OCI-M1 (cell line): ENCODE measurements around the gene LY6G5C.

Source experiments
- DNase-seq: peaks from one replicate; lab custom pipeline; 2025; lab: John Stamatoyannopoulos, UW

Gene LY6G5C, protein sequence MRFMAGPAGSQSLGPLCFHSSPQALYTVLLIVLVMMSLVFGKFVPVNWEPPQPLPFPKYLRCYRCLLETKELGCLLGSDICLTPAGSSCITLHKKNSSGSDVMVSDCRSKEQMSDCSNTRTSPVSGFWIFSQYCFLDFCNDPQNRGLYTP

DNA sequence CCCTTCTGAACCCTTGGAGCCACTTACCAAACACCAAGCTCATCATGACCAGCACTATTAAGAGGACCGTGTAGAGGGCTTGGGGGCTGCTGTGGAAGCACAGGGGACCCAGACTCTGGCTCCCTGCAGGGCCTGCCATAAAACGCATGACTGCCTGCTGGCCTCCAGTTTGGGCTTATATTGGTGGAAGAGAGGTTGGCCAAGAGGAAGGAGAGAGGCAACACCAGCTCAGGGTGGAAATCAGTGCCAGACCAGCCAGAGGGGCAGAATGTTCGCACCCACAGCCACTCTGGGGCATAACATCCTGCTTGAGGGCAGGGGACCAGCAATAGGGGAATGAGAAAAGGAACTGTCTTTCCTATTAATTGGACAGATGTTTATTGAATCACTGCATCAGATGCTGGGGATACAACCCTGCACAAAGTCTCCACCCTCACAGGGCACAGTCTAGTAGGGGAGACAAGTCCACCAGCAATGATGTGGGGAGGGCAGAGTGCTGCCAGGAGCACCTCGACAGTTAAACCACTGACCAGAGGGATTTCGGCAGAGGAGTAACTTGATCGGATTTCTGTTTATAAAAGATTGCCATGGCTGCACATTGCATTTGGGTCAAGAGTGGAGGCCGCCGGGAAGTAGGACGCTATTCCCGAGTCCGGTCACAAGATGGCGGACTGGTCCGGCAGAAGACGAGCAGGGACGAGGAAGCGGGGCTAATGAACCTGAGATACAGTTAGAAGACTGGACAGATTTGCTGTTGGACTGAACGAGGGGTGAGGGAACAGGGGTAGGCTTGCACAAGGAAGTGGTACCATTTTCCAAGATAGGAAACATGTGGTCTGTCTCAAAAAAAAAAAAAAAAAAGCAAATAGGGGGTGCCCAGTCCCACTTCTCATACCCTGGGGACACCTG is at the start of gene LY6G5C:
Gene LY6G5C (minus strand): TSS at position 842 of the 909 bp plus-strand sequence. CDS start 694 bp downstream, at position 148.
- DNase-seq, result peak; percentile 90

DNA sequence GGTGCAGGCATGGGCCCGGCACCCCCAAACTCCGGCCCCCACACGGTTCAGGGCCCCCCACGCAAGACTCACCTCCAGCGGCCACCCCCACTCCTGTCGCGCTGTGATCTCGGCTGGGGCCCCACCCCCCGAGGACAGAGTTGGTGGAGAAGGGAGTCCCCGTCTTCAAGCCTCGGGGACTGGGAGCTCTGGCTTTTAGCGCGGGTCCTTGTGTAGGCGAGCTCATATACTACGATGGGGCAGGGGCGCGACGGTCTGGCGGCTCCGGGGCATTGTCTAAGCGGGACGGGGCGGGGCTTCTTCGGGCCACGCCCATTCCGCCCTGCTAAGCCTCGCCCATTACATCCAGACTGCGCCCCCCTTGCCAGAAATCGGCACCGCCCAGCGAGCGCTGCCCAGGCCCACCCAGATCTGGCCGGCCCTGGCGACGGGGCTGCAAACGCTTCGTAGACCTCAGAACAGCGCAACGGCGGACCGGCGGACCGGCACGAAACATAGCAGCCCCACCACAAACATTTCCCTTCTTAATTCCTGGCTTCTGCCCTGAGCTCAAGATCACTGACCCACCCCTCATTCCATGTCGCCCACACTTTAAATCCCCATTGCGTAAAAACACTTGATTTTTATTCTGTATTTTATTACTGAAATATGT is 49.2 kb upstream of the LY6G5C start:
- peak; percentile 97 for DNase-seq

DNA sequence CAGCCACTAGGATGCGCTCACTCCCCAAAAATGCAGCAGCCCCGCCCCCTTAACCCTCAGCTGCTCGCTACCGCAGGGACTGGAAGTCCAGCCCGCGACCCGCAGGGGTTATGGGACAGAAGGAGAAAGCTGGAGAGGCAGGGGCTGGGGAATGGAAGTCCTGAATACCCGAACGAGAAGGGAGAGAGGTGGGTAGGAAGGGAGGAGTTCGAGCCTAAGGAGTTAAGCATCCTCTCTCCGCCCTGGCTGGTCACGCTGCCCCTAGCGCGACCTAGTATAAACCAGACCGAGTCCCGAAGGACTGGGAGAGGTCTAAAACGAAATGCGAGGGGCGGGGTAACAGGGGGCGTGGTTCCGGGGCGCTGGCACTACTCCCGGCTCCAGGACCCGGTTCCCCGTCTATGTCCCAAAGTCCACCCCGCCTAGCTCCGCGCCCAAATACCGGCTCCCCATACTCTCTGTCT is 48.7 kb upstream of the LY6G5C start:
- DNase-seq, result peak; percentile 98

DNA sequence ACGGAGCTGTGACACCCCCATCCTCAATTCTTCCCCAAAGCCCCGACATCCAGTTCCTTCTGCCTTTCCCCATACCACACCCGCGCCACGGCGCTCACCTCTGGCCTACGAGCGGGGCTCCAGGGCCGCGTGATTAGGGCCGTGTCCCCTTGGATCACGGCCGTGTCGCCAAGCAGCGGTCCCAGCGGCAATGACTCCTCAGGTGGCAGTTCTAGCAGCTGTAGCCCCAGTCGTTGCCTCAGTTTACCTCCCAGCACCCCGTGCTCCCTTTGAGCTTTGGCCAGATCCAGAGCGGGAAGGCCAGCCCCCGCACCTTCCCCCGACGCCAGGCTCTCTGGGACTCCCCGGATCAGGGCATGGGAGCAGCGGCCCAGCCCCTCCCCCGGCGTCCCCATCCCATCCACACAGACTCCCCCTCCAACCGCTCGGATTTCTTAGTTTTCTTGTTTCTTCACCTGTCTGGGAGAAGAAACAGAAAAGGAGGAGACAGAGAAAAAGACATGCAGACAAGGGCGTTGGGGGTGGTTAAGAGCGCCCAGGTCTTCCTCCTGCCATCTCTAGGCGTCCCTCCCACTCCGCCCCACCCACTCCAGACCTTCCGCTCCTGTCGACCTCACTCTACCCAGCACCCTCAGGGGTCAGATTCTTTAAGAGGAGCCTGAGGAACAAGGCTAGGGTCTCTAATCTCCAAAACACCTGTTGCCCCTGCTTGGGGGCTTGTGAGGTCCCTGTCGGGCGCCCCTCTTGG is 48.1 kb upstream of the LY6G5C start, which contains the start of gene DDAH2:
Gene DDAH2 (minus strand): TSS at position 533 of the 748 bp plus-strand sequence. CDS start 138 bp downstream, at position 395.
- no peak for DNase-seq

DNA sequence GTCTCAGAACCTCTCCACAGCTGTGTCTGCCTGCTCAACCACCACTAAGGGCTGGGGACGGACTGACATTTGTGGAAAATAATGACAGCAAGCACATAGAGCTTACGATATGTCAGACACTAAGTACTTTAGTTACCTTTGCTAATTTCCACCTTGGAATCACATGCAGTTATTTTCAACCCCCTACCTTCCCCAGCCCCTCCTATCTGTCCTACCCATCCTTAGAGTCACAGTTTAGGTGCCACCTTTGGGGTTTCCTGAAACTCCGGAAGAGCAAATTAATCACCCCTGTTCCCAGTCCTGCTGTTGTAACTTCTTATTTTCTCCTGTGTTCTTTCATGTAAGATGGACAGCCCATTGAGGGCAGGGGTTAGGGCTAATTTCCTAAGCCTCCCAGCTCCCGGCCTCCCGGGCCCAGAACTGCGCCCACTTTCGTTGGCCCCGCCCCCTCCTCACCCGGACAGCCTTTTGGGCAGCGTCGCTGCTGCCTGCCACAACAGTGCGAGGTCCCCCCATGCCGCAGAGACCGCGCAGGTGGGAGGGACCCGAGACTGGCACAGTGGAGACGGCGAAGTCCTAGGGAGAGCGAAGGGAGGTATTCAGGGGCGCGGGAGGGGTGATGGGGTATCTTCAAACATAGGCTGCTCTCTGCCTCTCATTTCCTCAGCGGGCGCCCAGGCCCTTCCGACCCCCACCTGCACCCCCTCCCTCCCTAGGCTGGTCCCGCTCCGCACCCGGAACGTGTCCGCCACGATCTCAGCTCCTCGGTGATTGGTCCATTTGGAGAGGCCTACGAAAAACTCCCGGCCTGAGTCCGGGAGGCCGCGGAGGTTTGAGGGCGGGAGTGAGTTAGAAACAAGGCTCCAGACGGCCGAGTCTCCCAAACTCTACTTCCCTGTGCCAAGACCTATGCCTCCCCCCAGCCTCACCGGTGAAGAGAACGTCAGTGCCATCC is 47.1 kb upstream of the LY6G5C start:
- DNase-seq, result peak; percentile 92

DNA sequence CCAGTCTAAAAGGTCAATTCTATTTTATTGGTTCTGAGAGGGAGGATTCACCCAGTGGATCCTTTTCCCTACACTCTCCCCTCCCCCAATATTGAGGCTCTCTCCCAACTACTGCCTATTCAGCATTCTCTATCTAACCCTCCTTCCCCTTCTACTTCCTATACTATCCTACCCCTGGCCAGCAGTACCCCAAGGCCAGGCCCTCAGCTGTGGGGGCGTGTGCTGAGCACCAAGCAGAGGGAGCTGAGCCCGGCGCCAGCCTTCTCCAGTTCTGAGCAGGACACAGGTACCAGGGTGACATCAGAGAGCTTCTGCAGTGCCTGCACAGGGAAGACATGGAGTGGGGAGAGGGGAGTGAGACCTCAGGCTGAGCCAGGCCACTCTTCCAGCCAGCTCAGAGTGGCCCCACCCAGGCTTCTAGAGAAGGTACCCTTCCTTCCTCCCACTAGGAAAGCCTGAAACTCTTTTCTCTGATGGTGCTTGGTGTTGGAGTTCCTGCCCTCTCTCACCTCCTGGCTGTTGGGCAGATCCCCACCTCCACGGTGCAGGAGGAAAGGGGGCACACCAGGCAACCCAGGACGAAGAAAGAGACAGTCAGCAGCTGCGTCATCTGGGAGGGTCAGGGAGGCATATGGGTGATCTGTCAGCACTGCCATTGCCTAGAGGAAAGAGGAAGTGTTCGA is 46.3 kb upstream of the LY6G5C start:
- peak; percentile 60 for DNase-seq

DNA sequence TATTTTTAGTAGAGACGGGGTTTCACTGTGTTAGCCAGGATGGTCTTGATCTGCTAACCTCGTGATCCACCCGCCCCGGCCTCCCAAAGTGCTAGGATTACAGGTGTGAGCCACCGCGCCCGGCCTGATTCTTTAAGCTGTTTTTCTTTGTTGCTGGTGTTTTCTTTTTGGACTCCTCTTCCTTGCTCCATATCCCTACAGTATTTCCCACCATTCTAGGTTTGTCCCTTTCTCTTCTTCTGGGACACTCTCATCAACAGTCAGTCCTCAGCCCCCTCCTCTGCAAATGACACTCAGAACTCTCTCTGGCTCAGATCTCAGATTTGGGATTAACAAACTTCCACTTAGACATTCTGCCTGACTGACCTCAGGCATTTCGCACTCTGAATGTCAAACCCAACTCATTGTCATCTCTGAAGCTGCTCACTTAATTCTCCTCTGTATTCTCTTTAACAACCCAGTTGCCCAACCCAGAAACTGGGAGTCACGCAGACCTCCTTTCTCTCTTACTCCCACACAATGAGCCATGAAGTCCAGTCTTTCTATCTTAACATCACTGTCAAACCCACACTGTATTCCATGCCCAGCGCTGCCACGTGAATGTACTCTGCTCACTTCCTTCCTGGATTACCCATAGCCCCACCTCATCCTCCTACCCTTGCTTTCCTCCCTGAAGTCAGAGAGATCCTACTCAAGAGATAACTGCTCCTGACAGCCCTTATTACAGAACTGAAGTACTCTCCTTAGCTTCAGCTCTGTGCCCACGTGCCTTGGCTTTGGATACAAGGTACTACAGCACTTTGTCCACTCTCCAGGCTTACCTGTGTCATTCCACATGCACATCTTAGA is 44.9 kb upstream of the LY6G5C start:
- DNase-seq, result peak; percentile 84

DNA sequence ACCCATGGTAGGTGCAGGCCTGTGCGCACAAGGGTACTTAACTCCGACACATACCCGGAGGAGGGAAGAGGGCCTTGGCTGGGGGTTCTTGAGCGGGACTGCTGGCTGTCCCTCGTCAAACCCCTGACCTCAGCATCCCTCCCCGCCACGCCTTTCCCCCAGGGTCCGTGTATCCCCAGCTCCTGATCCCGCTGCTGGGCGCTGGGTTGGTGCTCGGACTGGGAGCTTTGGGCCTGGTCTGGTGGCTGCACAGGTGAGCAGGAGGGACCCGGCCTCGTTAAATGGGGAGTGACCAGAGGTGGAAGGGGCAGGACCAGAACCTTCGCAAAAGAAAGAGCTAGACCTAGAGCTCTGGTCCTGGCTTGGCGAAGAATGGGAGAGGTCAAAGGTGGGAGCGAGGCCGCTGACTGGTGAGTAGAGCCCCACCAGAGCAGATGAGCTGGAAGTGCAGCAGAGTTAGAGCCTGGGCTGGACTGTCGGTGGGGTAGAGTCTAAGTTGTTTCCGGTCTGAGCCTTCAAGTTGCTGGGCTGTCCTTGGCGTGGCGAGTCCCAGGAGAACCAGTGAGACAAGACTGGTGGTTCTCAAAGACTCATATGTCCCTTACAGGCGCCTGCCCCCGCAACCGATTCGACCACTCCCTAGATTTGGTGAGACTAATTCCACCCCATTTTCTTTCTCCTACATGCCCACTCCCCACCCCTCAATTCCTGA is 43.3 kb upstream of the LY6G5C start:
- DNase-seq, result no peak

DNA sequence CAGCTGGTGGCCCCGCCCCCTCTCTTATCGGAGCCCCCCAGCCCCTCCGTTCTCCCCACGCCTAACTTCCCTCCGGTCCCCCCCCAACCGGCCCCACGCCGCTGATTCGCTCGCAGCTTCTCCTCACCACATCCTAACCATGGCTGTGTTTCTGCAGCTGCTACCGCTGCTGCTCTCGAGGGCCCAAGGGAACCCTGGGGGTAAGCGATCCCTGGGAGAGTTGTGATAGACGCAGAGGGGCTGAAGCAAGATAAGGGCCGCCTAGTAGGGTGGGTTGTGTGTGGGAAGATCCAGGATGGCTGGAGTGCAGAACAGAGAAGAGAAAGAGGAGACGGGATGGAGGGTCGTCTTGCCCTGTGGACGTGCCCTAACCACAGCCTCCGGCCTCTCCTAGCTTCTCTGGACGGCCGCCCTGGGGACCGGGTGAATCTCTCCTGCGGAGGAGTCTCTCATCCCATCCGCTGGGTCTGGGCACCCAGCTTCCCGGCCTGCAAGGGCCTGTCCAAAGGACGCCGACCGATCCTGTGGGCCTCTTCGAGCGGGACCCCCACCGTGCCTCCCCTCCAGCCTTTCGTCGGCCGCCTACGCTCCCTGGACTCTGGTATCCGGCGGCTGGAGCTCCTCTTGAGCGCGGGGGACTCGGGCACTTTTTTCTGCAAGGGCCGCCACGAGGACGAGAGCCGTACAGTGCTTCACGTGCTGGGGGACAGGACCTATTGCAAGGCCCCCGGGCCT is 42.5 kb upstream of the LY6G5C start, which contains the start of gene MPIG6B:
Gene MPIG6B (plus strand): TSS at position 129 of the 735 bp plus-strand sequence. CDS start 11 bp downstream, at position 140.
- DNase-seq, result no peak

DNA sequence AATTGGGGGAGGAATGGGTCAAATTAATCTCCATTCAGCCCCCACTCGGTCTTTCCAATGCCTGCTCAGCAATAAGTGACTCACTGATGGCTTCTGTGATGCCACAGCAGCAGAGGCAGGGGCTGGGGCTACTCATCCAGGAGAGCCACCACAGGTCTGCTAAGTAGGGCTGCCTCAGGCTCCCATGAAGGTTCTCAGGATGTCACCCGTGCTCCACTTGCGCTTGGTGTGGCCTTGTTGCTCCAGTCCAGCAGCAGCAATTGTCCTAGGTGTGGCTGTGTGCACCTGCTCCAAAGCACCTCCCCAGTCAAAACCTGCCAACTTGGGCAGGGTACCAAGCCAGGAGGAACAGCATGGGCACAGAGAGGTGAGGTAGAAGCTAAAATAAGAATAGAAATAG is 41.3 kb upstream of the LY6G5C start:
- no peak for DNase-seq

DNA sequence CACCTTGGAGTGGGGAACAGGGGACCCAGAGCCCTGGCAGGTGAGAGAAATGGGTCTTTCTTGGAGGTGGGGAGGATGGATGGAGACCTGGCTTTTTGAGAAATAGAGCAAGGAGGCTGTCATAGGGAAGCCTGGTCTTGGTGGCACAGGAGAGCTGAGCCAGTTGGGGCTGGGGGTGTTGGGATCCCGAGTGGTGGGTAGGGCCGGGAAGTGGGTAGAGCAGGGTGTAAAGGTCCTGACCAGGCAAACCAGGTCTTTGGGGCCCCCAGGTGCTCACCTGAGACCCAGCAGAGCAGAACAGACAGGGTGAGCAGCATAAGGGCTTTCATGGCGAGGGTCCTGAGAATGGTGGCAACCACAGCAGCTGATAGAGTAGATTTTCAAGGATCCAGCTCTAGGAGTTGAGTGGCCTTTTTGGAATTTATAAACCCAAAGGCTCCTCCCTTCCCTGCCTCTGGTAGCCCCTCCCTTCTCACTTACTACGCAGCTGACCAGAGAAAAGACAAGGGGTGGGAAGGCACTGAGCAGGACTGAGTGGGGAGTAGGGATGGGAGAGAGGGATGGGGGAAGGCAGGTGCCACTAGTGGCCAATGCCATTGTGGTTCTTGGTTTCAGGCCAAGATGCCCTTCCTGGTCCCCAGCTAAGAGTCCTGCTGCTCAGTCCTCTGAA is 40.6 kb upstream of the LY6G5C start, which contains the start of gene LY6G6C:
Gene LY6G6C (minus strand): TSS at position 396 of the 670 bp plus-strand sequence. CDS start 67 bp downstream, at position 329.
- no peak for DNase-seq

DNA sequence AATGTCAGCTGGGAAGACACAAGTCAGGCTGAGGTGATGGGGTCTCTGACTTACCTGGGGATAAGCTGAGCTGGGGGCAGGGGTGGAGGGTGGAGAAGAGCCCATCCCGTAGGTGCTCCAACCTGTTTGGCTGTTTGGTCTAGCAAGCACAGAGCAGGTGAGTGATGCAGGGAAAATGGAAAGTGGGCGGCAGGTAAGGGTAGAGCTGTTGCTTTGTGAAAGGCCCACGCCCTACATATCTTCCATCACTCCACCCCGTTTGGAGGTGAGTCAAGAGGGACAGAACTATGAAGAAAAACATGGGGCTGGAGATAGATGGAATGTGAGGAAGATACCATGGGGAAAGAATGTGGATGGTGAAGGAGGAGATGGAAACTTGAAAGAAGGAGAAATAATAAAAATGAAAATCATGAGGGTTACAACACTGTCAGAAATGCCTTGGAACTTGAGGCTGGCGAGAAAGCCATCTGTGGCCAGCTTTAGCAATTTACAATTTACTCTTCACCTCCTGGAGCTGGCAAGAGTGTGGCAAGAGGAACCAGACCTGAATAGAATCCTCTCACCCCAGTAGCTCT is 39.4 kb upstream of the LY6G5C start:
- no peak for DNase-seq

DNA sequence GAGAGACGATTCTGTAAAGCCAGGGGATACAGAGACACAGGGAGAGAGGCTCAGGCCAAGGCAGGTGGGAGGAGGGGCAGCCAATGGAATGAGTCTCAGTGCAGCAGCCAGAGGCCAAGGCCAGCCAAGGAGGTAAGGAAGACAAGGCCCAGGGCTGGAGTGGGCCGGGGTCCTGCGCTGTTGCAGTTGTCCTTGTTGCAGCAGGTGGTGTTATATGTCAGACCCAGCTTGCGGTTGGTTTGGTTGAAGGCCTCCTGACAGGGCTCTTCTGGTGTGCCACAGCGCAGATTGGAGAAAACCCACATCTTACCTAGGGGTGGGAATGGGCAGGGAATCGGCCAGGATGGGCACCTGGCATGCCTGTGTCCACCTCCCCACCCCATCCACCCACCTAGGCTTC is 38.1 kb upstream of the LY6G5C start:
- DNase-seq, result no peak

DNA sequence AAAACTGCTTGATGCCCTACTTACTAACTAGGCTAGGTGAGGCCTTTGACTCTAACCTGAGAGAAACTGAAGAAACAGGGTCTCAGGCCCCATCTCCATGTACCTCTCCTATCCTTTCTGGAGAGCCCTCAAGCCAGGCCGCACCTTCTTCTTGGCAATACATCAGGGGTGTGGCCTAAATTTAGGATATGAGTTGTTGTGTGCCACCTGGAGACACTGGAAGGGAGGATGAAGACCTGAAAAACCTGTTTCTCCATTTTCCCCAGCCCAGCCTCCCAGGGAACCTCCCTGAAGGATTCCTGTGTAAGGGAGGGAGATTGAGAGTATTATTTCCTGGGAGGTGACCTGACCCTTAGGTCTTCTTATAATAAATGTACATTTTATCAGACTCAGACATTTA is 37.4 kb upstream of the LY6G5C start:
- DNase-seq, result no peak

DNA sequence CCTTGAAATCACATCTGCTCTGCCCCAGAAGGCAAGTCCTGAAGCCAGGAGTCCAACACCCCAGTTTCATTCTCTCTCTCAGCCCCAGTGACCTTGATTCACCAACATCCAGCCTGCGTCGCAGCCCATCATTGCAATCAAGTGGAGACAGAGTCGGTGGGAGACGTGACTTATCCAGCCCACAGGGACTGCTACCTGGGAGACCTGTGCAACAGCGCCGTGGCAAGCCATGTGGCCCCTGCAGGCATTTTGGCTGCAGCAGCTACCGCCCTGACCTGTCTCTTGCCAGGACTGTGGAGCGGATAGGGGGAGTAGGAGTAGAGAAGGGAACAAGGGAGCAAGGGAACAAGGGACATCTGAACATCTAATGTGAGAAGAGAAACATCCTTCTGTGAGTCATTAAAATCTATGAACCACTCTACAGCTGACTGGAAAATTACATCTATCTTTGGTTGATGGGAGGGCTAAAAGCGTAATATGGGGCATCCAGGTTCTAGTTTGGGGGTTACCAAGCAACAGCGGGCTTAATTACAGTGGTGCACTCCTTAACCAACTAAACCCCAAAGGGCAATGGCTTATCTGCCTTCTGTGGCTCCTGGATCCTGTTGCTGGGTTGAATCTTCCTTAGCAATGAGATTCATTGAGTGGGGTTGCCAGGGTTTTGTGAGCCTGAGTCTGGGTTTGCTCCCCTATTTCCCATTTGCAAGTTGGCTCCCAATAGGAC is 36.8 kb upstream of the LY6G5C start:
- DNase-seq, result no peak
